Liver (tissue), 9 donors: Measurements from ENCODE around the gene PLK4. TPM values are rescaled to one million over a fixed set of nuclear protein-coding genes. Genes with fewer than 3 reads are reported as not detected.

Experiments used
- DNase-seq: peaks from one replicate; pipeline ENCODE4 v3.0.0-alpha.2; 2017; ENCODE audit warnings: low spot score
- H3K27ac ChIP-seq, 2 donors: one replicate each; pipeline ENCODE4 v1.7.0; 2013; ENCODE audit warnings: inconsistent platforms in 2 of 2, low read length in 2 of 2, control low read depth in 1 of 2, low read depth in 1 of 2, mild to moderate bottlenecking in 1 of 2
- H3K27me3 ChIP-seq, 4 donors: one replicate each; pipeline versions ENCODE4 v1.6.1 to v1.7.0; 2013; ENCODE audit warnings: low read length in 3 of 4, inconsistent platforms in 1 of 4, mild to moderate bottlenecking in 1 of 4, moderate library complexity in 1 of 4; ENCODE audit not compliant: control insufficient read depth in 4 of 4, insufficient read depth in 4 of 4
- H3K36me3 ChIP-seq, 4 donors: one replicate each; pipeline versions ENCODE4 v1.6.1 to v1.7.0; 2013; ENCODE audit warnings: low read length in 3 of 4, mild to moderate bottlenecking in 3 of 4, low read depth in 1 of 4, moderate library complexity in 1 of 4; ENCODE audit not compliant: control insufficient read depth in 4 of 4, insufficient read depth in 3 of 4
- H3K4me1 ChIP-seq, 4 donors: one replicate each; pipeline versions ENCODE4 v1.6.1 to v1.7.0; 2013; ENCODE audit warnings: low read length in 3 of 4, mild to moderate bottlenecking in 3 of 4, moderate library complexity in 1 of 4; ENCODE audit not compliant: control insufficient read depth in 4 of 4, insufficient read depth in 4 of 4
- H3K4me3 ChIP-seq, 3 donors: one replicate each; pipeline versions ENCODE4 v1.6.1 to v1.7.0; 2013; ENCODE audit warnings: low read length in 3 of 3, control low read depth in 1 of 3, low read depth in 1 of 3, mild to moderate bottlenecking in 1 of 3
- H3K9ac ChIP-seq, 2 donors: one replicate each; pipeline ENCODE4 v1.7.0; 2013; ENCODE audit warnings: low read length in 2 of 2, mild to moderate bottlenecking in 2 of 2, moderate library complexity in 2 of 2, control low read depth in 1 of 2, low read depth in 1 of 2
- H3K9me3 ChIP-seq, 4 donors: one replicate each; pipeline versions ENCODE4 v1.6.1 to v1.7.0; 2013; ENCODE audit warnings: low read length in 3 of 4; ENCODE audit not compliant: control insufficient read depth in 4 of 4
- ATF3 ChIP-seq: IDR thresholded peaks from 2 replicates; pipeline ENCODE4 v1.6.1; 2016; ENCODE audit warnings: antibody characterized with exemption
- EGR1 ChIP-seq, 2 donors: IDR thresholded peaks; 2 replicates each; pipeline ENCODE4 v1.6.1; 2016 to 2018; ENCODE audit warnings: antibody characterized with exemption in 2 of 2, low read depth in 2 of 2
- FOXA1 ChIP-seq: IDR thresholded peaks from 2 replicates; pipeline ENCODE4 v1.6.1; 2016; ENCODE audit warnings: antibody characterized with exemption
- FOXA2 ChIP-seq: IDR thresholded peaks from 2 replicates; pipeline ENCODE4 v1.6.1; 2016; ENCODE audit warnings: antibody characterized with exemption
- GABPA ChIP-seq, 2 donors: IDR thresholded peaks in 1 of 2; conservative IDR thresholded peaks in 1 of 2; 2 replicates each; pipeline ENCODE4 v1.6.1; 2016; ENCODE audit warnings: antibody characterized with exemption in 2 of 2, mild to moderate bottlenecking in 1 of 2, moderate library complexity in 1 of 2
- HNF4A ChIP-seq, 2 donors: conservative IDR thresholded peaks; 2 replicates each; pipeline ENCODE4 v1.6.1; 2016; ENCODE audit warnings: antibody characterized with exemption in 2 of 2, mild to moderate bottlenecking in 2 of 2
- HNF4G ChIP-seq: IDR thresholded peaks from 2 replicates; pipeline ENCODE4 v1.6.1; 2016; ENCODE audit warnings: antibody characterized with exemption
- JUND ChIP-seq, 2 donors: IDR thresholded peaks; 2 replicates each; pipeline ENCODE4 v1.6.1; 2016; ENCODE audit warnings: antibody characterized with exemption in 2 of 2
- MAX ChIP-seq: IDR thresholded peaks from 2 replicates; pipeline ENCODE4 v1.6.1; 2016; ENCODE audit warnings: antibody characterized with exemption
- NR2F2 ChIP-seq: IDR thresholded peaks from 2 replicates; pipeline ENCODE4 v1.6.1; 2016; ENCODE audit warnings: antibody characterized with exemption
- RAD21 ChIP-seq, 2 donors: IDR thresholded peaks; 2 replicates each; pipeline ENCODE4 v1.6.1; 2016; ENCODE audit warnings: antibody characterized with exemption in 2 of 2, mild to moderate bottlenecking in 2 of 2
- REST ChIP-seq: IDR thresholded peaks from 2 replicates; pipeline ENCODE4 v1.6.1; 2016; ENCODE audit warnings: antibody characterized with exemption, mild to moderate bottlenecking
- RXRA ChIP-seq, 2 donors: IDR thresholded peaks; 2 replicates each; pipeline ENCODE4 v1.6.1; 2017 to 2018; ENCODE audit warnings: antibody characterized with exemption in 2 of 2, mild to moderate bottlenecking in 1 of 2
- SP1 ChIP-seq: IDR thresholded peaks from 2 replicates; pipeline ENCODE4 v1.6.1; 2018; ENCODE audit warnings: antibody characterized with exemption, mild to moderate bottlenecking
- TAF1 ChIP-seq: conservative IDR thresholded peaks from 2 replicates; pipeline ENCODE4 v1.6.1; 2016; ENCODE audit warnings: antibody characterized with exemption, mild to moderate bottlenecking
- YY1 ChIP-seq: IDR thresholded peaks from 2 replicates; pipeline ENCODE4 v1.6.1; 2016; ENCODE audit warnings: antibody characterized with exemption, mild to moderate bottlenecking
- WGBS: extraction: QIAGEN DNeasy Blood & Tissue Kit; methylation state at CpG from one replicate; pipeline ENCODE4 v1.1.7; 2013; 5-methylcytosine and 5-hydroxymethylcytosine counted together
- polyA plus RNA-seq, 2 donors: library from polyadenylated mRNA; stranded (reverse) in 1 of 2; unstranded in 1 of 2; fragments of 200-250 nt in 1 of 2; fragments of >200 nt in 1 of 2; fragmentation: Nextera tagmentation in 1 of 2; extraction: Ambion mirVana in 1 of 2; gene quantifications; one replicate each; pipeline versions ENCODE4 v1.2.1 to v1.2.3, GENCODE V29; 2013 to 2015
- total RNA-seq, 2 donors: library from RNA; depleted of rRNA; stranded (reverse); fragments of >200 nt; gene quantifications; one replicate each; pipeline ENCODE4 v1.2.3, GENCODE V29; 2014
- TF ChIP-seq, protein P1 (sequence below): fragments of 150-350 bp; IDR thresholded peaks from 2 replicates; pipeline ENCODE4 v1.5.1; 2017; ENCODE audit warnings: improper control_type of control experiment, low read depth, low read length; ENCODE audit not compliant: missing input control
- TF ChIP-seq, protein P2 (sequence below): IDR thresholded peaks from 2 replicates; pipeline ENCODE4 v1.6.1; 2016; ENCODE audit warnings: antibody characterized with exemption
- donor health status: healthy.
- donor health status: healthy.
- donor health status: healthy.
- donor health status: healthy.
- donor health status: healthy.

PLK4 gene
- total and polyA plus RNA-seq, 4 donors, result 0.42 to 28.9 (median 0.73) TPM

GRCh38 chr4:127870281-127870680 lies 10.4 kb upstream of the PLK4 start:
- TF ChIP-seq NR2F2, result no peak
- TF ChIP-seq FOXA2, result no peak
- no peak for TF ChIP-seq HNF4G
- no peak for TF ChIP-seq JUND (IDR thresholded peaks at IDR 0.05)
- TF ChIP-seq MAX, result no peak
- TF ChIP-seq RAD21 (IDR thresholded peaks at IDR 0.05), result no peak
- TF ChIP-seq EGR1 (IDR thresholded peaks at IDR 0.05; ENCODE audit: low read depth in 2 of 2), result no peak
- no peak for TF ChIP-seq FOXA1
- TF ChIP-seq SP1, result no peak
- TF ChIP-seq REST, result no peak
- no peak for TF ChIP-seq ATF3
- no peak for TF ChIP-seq RXRA (IDR thresholded peaks at IDR 0.05)
- no peak for TF ChIP-seq TAF1
- TF ChIP-seq, protein P1, sequence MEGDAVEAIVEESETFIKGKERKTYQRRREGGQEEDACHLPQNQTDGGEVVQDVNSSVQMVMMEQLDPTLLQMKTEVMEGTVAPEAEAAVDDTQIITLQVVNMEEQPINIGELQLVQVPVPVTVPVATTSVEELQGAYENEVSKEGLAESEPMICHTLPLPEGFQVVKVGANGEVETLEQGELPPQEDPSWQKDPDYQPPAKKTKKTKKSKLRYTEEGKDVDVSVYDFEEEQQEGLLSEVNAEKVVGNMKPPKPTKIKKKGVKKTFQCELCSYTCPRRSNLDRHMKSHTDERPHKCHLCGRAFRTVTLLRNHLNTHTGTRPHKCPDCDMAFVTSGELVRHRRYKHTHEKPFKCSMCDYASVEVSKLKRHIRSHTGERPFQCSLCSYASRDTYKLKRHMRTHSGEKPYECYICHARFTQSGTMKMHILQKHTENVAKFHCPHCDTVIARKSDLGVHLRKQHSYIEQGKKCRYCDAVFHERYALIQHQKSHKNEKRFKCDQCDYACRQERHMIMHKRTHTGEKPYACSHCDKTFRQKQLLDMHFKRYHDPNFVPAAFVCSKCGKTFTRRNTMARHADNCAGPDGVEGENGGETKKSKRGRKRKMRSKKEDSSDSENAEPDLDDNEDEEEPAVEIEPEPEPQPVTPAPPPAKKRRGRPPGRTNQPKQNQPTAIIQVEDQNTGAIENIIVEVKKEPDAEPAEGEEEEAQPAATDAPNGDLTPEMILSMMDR, result no peak
- no peak for TF ChIP-seq YY1
- TF ChIP-seq, protein P2, sequence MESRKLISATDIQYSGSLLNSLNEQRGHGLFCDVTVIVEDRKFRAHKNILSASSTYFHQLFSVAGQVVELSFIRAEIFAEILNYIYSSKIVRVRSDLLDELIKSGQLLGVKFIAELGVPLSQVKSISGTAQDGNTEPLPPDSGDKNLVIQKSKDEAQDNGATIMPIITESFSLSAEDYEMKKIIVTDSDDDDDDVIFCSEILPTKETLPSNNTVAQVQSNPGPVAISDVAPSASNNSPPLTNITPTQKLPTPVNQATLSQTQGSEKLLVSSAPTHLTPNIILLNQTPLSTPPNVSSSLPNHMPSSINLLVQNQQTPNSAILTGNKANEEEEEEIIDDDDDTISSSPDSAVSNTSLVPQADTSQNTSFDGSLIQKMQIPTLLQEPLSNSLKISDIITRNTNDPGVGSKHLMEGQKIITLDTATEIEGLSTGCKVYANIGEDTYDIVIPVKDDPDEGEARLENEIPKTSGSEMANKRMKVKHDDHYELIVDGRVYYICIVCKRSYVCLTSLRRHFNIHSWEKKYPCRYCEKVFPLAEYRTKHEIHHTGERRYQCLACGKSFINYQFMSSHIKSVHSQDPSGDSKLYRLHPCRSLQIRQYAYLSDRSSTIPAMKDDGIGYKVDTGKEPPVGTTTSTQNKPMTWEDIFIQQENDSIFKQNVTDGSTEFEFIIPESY, result no peak
- no peak for TF ChIP-seq GABPA (IDR thresholded peaks at IDR 0.05 in 1 of 2, conservative IDR thresholded peaks at IDR 0.05 in 1 of 2)
- no peak for TF ChIP-seq HNF4A (conservative IDR thresholded peaks at IDR 0.05)
- Histone ChIP-seq H3K4me3 (no peak overlapping the region), H3K27ac (no peak overlapping the region), H3K36me3 (no peaks in the 10 kb centered on the region), H3K9ac (no peak overlapping the region), H3K27me3 (no peaks in the 10 kb centered on the region), H3K4me1 (no peaks in the 10 kb centered on the region), H3K9me3 (no peaks in the 10 kb centered on the region)
- no peak for DNase-seq

GRCh38 chr4:127870688-127871087 lies 10.0 kb upstream of the PLK4 start:
- 74% methylated on average over 3 of the region's 3 CpGs for WGBS
- no peaks in the 10 kb centered on the region for H3K27me3 ChIP-seq
- no peaks in the 10 kb centered on the region for H3K4me1 ChIP-seq
- no peaks in the 10 kb centered on the region for H3K9me3 ChIP-seq
- DNase-seq, result no peak
- H3K36me3 ChIP-seq, result no peaks in the 10 kb centered on the region
- no peak overlapping the region for H3K27ac ChIP-seq
- H3K4me3 ChIP-seq, result no peak overlapping the region
- no peak overlapping the region for H3K9ac ChIP-seq
- TF ChIP-seq, protein P2, result no peak
- TF ChIP-seq NR2F2 (no peak), REST (no peak), GABPA (IDR thresholded peaks at IDR 0.05 in 1 of 2, conservative IDR thresholded peaks at IDR 0.05 in 1 of 2) (no peak), EGR1 (IDR thresholded peaks at IDR 0.05; ENCODE audit: low read depth in 2 of 2) (no peak), RXRA (IDR thresholded peaks at IDR 0.05) (no peak), JUND (IDR thresholded peaks at IDR 0.05) (no peak), HNF4G (no peak), RAD21 (IDR thresholded peaks at IDR 0.05) (no peak), YY1 (no peak), FOXA2 (no peak)
